Esophagus muscularis mucosa (tissue), 4 donors: ENCODE data around the gene RPH3AL. TPM values are rescaled to one million over a fixed set of nuclear protein-coding genes. Genes with fewer than 3 reads are reported as not detected.
"Not testable (repeated sequence)": the region's sequence is repeated elsewhere in the genome, so short reads cannot be mapped to it uniquely, and the experiment has no call there.

Experiments
- DNase-seq: peaks from one replicate; pipeline ENCODE4 v3.0.0-alpha.2; 2017; ENCODE audit errors: extremely low spot score
- H3K27ac ChIP-seq, 4 donors: fragments of 200-600 bp; sonication (generic); replicated peaks in 1 of 4; 1 replicate in 3 of 4; 2 replicates in 1 of 4; pipeline ENCODE4 v1.5.1; 2016 to 2019; ENCODE audit warnings: mild to moderate bottlenecking in 1 of 4
- H3K27me3 ChIP-seq, 4 donors: fragments of 200-600 bp; sonication (generic); one replicate each; pipeline versions ENCODE4 v1.5.1 to v1.6.0; 2016 to 2019
- H3K36me3 ChIP-seq, 4 donors: fragments of 200-600 bp; sonication (generic); one replicate each; pipeline ENCODE4 v1.5.1; 2016 to 2019
- H3K4me1 ChIP-seq, 4 donors: fragments of 200-600 bp; sonication (generic); one replicate each; pipeline ENCODE4 v1.5.1; 2016 to 2019
- H3K4me3 ChIP-seq, 4 donors: fragments of 200-600 bp; sonication (generic); 1 replicate in 2 of 4; 2 replicates in 2 of 4; pipeline ENCODE4 v1.5.1; 2016 to 2019; ENCODE audit warnings: mild to moderate bottlenecking in 4 of 4, moderate library complexity in 1 of 4
- H3K9me3 ChIP-seq, 4 donors: fragments of 200-600 bp; sonication (generic); 1 replicate in 3 of 4; 2 replicates in 1 of 4; pipeline ENCODE4 v1.5.1; 2016 to 2019
- EP300 ChIP-seq: sonication (generic); formaldehyde crosslinking; IDR thresholded peaks from one replicate; pipeline ENCODE4 v1.6.1; 2017; ENCODE audit warnings: antibody characterized with exemption
- POLR2A ChIP-seq: fragments of 450-650 bp; IDR thresholded peaks from one replicate; pipeline ENCODE4 v1.6.1; 2017; ENCODE audit warnings: antibody characterized with exemption, moderate library complexity, mild to moderate bottlenecking, low read depth
- POLR2AphosphoS5 ChIP-seq, 2 donors: sonication (generic); formaldehyde crosslinking; IDR thresholded peaks; one replicate each; pipeline ENCODE4 v1.6.1; 2017; ENCODE audit warnings: antibody characterized with exemption in 2 of 2
- WGBS: methylation state at CpG from one replicate; pipeline ENCODE4 v1.1.5; 2018; 5-methylcytosine and 5-hydroxymethylcytosine counted together
- intact Hi-C: fragments of 100-400 bp; cut with DNase I; formaldehyde crosslinking; loops from one replicate; pipeline ENCODE4 v1.15.1; 2023
- total RNA-seq, 4 donors: library from RNA; depleted of rRNA; stranded (reverse); fragments of >200 nt; gene quantifications; one replicate each; pipeline versions ENCODE4 v1.1.0 to v1.2.1, GENCODE V29; 2016
- TF ChIP-seq, protein P1 (sequence below), 3 experiments: fragments of 200-600 bp in 2 of 3; fragments of 450-650 bp in 1 of 3; sonication (generic) in 2 of 3; IDR thresholded peaks; one replicate each; pipeline ENCODE4 v1.5.1; 2017 to 2019; ENCODE audit warnings: antibody characterized with exemption in 3 of 3, mild to moderate bottlenecking in 2 of 3, moderate library complexity in 1 of 3

Gene RPH3AL
- total RNA-seq, 4 donors from 2014 or later: 8.7 to 21.0 (median 14.8) TPM

DNA sequence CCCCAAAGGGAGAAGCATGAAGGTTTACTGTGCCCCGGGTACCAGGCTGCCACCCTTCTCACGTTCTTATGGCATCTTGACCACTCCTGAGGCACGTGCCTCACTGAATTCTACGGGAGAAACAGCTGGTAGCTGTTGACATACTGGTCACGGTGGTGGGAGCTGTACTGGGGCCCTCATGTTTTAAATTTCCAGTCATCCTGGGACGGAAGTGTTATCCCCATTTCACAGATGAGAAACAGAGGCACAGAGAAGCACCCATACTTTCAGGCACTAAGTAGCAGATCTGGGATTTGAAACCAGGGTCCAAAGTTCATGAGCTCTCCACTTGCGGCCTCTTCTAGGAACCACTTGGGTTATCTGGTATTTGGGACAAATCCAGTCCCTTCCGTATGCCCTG is 144.8 kb downstream of the RPH3AL start:
- Histone ChIP-seq H3K9me3 (no peaks in the 10 kb centered on the region), H3K4me1 (no peaks in the 10 kb centered on the region), H3K27ac (no peak overlapping the region), H3K27me3 (peaks cover 0 to 34% (median 0%) of the 10 kb centered on the region in 4 donors), H3K4me3 (no peak overlapping the region), H3K36me3 (peaks cover 0 to 9% (median 0%) of the 10 kb centered on the region in 4 donors)
- WGBS: 89% methylated on average over 8 of the region's 8 CpGs
- no peak for DNase-seq
- TF ChIP-seq POLR2AphosphoS5 (IDR thresholded peaks at IDR 0.05) (no peak), POLR2A (no peak), EP300 (no peak)
- TF ChIP-seq, protein P1, sequence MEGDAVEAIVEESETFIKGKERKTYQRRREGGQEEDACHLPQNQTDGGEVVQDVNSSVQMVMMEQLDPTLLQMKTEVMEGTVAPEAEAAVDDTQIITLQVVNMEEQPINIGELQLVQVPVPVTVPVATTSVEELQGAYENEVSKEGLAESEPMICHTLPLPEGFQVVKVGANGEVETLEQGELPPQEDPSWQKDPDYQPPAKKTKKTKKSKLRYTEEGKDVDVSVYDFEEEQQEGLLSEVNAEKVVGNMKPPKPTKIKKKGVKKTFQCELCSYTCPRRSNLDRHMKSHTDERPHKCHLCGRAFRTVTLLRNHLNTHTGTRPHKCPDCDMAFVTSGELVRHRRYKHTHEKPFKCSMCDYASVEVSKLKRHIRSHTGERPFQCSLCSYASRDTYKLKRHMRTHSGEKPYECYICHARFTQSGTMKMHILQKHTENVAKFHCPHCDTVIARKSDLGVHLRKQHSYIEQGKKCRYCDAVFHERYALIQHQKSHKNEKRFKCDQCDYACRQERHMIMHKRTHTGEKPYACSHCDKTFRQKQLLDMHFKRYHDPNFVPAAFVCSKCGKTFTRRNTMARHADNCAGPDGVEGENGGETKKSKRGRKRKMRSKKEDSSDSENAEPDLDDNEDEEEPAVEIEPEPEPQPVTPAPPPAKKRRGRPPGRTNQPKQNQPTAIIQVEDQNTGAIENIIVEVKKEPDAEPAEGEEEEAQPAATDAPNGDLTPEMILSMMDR (IDR thresholded peaks at IDR 0.05): no peak
- intact Hi-C loops: no loop called here

DNA sequence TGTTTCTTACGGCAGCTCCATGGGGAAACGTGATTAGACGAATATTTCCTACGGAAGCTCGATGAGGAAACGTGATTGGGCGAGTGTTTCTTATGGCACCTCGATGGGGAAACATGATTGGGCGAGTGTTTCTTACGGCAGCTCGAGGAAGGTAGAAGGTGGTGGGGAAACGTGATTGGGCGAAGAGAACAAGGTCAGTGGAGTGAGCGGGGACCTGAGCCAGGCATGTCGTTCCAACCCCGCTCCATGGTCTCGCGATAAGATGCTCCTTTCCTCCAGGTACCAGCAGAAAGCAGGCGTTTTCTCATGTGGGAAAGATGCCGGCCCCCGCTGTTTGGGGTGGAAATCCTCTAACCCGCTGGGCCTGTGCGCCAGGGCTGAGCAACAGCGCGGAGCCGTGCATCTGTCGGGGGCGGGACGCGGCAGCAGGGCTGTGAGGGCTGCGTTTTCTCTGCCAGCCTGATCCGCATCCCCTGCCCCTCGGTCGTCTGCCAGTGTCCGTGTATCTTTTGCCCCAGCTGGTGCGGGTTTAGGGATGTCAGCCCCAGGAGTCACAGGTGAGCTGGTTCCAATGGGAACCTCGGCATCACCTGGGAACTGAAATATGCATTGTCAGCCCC is 145.6 kb downstream of the RPH3AL start:
- DNase-seq: no peak
- no peak overlapping the region for H3K4me3 ChIP-seq
- WGBS: 95% methylated on average over 24 of the region's 37 CpGs
- peaks cover 0 to 6% (median 0%) of the 10 kb centered on the region in 4 donors for H3K36me3 ChIP-seq
- H3K9me3 ChIP-seq: no peaks in the 10 kb centered on the region
- no peak for TF ChIP-seq POLR2A
- TF ChIP-seq POLR2AphosphoS5 (IDR thresholded peaks at IDR 0.05): no peak
- TF ChIP-seq, protein P1 (IDR thresholded peaks at IDR 0.05): no peak
- TF ChIP-seq EP300: no peak
- intact Hi-C loops: no loop called here
- H3K4me1 ChIP-seq: no peaks in the 10 kb centered on the region
- H3K27me3 ChIP-seq: peaks cover 0 to 41% (median 0%) of the 10 kb centered on the region in 4 donors
- H3K27ac ChIP-seq: no peak overlapping the region

DNA sequence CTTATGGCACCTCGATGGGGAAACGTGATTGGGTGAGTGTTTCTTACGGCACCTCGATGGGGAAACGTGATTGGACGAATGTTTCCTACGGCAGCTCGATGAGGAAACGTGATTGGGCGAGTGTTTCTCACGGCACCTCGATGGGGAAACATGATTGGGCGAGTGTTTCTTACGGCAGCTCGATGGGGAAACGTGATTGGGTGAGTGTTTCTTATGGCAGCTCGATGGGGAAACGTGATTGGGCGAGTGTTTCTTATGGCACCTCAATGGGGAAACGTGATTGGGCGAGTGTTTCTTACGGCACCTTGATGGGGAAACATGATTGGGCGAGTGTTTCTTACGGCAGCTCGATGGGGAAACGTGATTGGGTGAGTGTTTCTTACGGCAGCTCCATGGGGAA is 146.1 kb downstream of the RPH3AL start:
- H3K4me3 ChIP-seq, intact Hi-C loops, H3K36me3 ChIP-seq, H3K9me3 ChIP-seq, H3K4me1 ChIP-seq, DNase-seq, H3K27ac ChIP-seq: not testable (repeated sequence)
- peaks cover 0 to 44% (median 0%) of the 10 kb centered on the region in 4 donors for H3K27me3 ChIP-seq
- 91% methylated on average over 27 of the region's 27 CpGs for WGBS

DNA sequence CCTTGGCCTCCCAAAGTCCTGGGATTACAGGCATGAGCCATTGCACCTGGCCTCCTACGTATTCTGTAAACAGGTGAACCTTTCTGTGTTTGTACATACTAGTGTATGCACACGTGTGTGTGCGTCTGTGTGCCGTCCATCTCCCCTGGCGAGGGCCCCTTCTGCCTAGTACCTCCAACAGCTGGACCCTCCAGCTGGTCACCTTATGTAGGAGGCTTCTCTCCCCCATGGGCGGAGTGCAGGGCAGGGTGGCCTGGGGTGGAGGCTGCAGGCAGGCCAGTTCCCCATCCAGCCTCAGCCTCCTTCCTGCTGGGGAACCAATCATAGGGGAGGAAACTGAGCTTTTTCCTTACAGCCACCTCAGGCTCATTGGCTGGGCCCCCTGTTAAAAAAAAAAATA is 146.8 kb downstream of the RPH3AL start:
- peaks cover 0 to 1% (median under 1%) of the 10 kb centered on the region in 4 donors for H3K4me1 ChIP-seq
- H3K36me3 ChIP-seq: no peaks in the 10 kb centered on the region
- H3K27ac ChIP-seq: no peak overlapping the region
- 100% methylated on average over 1 of the region's 6 CpGs for WGBS
- H3K9me3 ChIP-seq: no peaks in the 10 kb centered on the region
- no peak overlapping the region for H3K4me3 ChIP-seq
- no peak for TF ChIP-seq POLR2A
- no peak for TF ChIP-seq EP300
- TF ChIP-seq POLR2AphosphoS5 (IDR thresholded peaks at IDR 0.05): no peak
- TF ChIP-seq, protein P1 (IDR thresholded peaks at IDR 0.05): no peak
- H3K27me3 ChIP-seq: peaks cover 0 to 44% (median 0%) of the 10 kb centered on the region in 4 donors
- intact Hi-C loops: no loop called here
- no peak for DNase-seq

DNA sequence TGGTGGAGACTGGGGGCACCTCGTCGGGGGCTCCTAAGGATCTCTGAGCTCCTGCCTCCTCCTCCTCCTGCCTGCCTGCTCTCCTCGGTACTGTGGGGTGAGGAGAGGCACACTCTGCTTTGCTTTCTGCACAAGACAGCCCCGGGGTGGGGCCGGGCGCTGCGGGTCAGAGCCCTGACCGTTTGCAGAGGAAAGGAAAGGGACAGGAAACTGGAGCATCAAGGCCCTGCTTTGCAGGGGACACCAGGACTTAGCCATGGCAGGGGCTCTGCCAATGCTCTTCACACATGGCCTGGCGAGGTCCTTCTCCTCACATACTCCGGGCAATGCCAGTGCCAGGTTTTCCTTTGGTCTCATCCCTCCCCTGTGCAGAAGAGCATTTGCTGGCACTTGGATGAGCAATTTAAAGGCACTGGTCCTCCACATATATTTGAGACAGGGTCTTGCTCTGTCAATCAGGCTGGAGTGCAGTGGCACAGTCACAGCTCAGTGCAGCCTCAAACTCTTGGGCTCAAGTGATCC is 147.4 kb downstream of the RPH3AL start:
- intact Hi-C loops: no loop called here
- Histone ChIP-seq H3K4me3 (no peak overlapping the region), H3K27ac (no peak overlapping the region), H3K27me3 (peaks cover 0 to 44% (median 0%) of the 10 kb centered on the region in 4 donors), H3K9me3 (no peaks in the 10 kb centered on the region), H3K36me3 (no peaks in the 10 kb centered on the region), H3K4me1 (peaks cover 0 to 7% (median 3%) of the 10 kb centered on the region in 4 donors)
- no peak for DNase-seq
- TF ChIP-seq EP300 (no peak), POLR2AphosphoS5 (IDR thresholded peaks at IDR 0.05) (no peak), POLR2A (no peak)
- TF ChIP-seq, protein P1 (IDR thresholded peaks at IDR 0.05): no peak
- 34% methylated on average over 10 of the region's 10 CpGs for WGBS
